ENCODE measurements around the gene ZCCHC3.

DNA sequence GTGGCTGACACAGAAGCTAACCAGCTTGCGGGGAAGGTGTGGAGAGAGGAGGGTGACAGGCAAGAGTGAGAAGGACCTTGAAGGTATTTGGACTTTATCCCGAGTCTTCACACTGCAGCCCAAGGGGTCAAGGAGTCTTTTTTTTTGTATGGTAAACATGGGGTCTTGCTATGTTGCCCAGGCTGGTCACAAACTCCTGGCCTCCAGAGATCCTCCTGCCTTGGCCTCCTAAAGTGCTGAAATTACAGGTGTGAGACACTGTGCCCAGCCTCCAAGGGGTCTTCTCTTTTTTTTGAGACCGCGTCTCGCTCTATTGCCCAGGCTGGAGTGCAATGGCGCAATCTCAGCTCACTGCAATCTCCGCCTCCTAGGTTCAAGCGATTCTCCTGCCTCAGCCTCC lies 37.2 kb downstream of the ZCCHC3 start:
- TF ChIP-seq SP1 (IDR thresholded peaks at IDR 0.05) (no peak), FOXA1 (IDR thresholded peaks at IDR 0.05) (no peak)

All from HEK293T (cell line).